NCI-H2029 treated with DMSO at 0.1 percent for 48 hours (cell line): ENCODE data around the gene TSPAN9.

Experiments
- DNase-seq: peaks from one replicate; lab custom pipeline; 2025; lab: John Stamatoyannopoulos, UW

TSPAN9 gene

DNA sequence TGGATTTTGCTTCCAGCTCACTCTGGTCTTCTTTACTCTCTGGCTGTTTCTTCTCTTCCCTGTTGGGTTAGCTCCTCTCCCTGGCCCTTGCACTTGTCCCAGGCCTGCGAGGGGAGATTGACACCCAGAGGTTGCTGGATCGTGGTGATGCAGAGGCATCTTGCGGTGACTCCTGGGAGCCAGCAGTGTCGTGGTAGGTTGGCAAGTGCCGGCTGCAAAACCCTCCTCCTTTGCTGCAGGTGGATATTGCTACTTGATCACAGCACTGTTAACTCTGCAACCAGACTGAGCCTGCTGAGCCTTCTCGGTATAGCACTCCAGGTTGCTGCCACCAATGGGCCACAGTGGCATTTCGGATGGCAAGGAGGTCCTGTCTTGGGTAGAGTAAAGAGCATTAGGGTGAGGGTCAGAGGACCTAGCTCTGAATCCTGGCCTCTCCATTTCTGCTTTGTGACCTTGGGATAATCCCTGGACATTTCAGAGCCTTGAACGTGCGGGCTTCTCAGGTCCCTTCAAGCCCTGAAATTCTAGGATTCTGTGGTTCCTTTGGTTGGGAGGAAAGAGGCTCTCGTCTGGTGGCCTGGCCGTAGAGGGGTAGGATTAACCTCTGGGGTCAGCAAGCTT is 87.4 kb downstream of the TSPAN9 start:
- DNase-seq: no peak

DNA sequence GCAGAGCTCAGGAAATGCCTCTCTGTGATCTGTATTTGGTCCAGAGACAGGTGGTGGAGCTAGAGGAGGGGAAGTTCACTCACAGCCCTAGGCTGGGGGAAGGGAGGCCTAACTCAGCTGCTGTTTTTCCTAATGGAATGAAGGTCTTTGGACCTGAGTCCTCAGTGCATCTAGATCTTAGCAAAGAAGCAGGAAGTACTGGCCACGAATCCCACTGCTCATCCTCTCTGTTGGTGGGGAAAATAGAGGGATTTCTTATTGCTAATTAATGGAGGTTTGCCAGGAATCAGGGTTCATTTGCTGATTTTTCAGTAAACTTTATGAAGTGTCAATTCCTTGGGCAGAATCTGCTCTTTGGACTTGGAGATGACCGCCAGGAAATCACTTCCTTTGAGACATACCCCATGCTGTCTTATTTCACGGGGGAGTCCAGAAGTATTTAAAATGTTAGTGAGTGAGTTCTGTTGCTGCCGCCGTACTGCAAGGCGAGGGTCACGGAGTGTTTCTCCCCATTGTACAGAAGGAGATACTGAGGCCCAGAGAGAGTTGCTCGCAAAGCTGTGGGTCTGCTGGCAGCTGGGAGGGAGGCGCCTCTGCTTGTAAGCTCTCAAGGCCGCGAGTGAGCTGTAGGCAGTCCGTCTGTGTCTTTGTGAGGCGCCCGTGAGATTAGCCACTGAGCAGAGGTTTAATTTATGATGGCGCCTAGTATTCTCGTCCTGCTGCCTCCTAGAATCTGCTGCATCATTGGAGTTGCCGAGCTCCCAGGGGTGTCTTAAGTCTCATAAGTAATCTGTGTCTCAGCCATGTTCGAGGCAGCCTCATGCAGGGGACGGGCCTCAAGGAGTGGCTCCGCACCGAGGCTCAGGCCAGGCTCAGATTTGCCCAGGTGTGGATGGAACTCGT is 88.2 kb downstream of the TSPAN9 start:
- DNase-seq: peak; percentile 5

DNA sequence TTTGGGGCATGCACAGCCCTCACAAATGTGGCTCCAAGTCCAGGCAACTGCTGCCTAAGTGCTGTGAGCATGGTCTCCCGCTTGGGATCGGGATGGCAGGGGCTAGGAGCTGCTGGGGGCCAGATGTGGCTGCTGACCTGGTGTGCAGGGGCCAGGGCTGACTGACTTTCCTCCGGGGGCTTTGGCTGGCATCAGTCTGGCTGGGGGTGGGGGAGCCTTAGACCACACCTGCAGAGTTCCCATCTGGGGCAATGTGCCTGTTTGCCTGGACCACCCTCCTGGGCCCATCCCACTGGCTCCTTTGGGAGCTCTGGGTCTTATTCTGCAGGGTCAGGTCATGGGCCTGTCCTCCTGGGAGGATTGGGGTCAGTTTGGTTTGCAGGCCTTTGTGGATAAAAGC is 90.5 kb downstream of the TSPAN9 start:
- DNase-seq: no peak

DNA sequence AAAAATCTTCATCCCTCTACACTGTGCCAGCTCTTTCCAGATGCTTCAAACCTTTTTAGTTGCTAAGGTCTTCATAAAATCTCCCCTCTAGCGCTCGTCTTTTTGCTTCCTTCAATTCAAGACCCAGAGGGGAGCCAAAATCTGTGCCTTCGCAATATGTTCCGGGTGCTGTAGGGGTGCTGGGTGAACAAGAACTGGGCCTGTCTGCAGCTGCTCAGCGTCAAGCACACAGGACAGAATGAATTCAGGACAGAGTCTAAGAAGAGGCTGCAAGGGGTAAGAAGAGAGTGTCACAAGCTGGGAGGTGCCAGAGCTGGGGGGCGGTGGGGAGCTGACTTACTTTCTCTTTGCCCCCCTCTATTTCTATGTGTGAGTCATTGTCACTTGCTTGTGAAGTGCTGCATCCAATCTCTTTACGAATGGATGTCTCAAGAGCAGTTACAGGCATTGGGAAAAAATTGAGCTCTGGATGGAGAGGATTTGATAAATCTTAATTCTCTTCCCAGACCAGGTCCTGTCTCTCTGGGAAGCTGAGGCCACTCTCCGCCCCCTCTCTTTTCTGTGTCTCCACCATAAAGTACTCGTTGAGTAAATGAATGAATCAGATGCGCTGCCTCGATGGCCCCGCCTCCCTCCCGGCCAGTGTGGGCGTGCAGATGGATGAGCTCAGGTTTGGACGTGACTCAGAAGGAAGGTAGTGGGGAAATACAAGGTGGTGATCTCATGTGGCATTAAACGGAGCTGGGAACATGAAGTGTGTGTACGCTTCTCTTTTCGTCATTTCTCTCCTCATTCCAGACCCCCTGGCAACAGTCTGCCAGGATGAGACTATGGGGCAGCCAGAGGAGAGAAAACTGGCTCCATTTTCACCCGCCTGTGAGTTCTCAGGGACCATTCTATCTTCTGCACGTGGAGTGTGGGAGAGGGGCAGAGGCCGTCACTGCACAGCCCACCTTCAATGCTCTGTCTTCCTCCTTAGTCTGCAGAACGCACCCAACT is 91.3 kb downstream of the TSPAN9 start:
- peak; percentile 54 for DNase-seq

DNA sequence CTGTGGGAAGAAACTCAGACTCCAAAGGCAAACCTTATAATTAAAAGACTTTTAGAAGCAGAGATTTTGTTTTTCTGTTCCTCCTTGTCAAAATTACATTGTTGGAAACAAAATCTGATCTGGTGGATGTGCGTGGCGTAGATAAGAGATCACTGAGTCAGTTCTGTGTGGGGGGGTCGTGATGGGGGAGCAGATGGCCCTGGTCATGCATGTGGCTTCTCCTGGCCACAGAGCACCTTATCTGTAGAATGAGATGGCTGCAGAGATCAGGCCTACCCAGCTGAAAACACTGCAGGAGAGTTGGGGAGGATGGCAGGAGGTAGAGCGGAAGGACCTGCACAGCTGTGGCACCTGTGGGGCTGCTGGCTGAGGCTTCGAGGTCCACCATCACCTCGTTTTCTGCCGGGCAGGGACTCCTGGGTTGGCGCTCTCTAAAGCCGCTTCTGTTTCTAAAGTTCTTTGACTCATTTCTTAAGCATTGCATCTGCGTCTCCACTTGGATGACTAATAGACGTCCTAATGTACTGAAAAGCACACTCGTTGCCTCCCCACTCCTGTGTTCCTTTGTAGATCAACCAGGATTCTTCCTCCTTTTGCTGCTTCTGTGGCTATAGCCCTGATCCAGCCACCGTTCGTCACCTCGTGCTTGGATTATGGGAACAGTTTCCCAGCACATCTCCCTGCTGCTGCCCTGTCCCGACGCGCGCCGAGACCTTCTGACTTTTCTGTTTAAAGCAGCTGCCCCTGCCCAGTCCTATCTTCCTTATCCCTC is 93.4 kb downstream of the TSPAN9 start:
- DNase-seq: no peak

DNA sequence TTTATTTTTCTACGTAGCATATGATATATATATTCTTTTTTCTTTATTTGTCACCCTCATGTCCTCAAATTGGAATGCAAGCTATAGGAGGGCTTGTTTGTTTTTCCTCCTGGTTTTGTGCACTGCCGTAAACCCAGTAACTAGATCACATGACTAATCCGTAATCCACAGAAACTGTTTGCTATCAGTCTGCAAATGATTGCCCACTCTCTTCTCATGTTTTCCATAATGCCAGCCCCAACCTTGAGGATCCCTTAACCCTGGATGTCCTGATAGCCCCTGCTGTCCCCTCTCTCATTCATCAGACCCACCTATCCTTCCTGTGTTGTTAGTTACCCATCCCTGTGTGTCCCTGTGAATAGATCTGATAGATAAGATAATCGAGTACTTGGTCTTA is 94.0 kb downstream of the TSPAN9 start:
- DNase-seq: no peak

DNA sequence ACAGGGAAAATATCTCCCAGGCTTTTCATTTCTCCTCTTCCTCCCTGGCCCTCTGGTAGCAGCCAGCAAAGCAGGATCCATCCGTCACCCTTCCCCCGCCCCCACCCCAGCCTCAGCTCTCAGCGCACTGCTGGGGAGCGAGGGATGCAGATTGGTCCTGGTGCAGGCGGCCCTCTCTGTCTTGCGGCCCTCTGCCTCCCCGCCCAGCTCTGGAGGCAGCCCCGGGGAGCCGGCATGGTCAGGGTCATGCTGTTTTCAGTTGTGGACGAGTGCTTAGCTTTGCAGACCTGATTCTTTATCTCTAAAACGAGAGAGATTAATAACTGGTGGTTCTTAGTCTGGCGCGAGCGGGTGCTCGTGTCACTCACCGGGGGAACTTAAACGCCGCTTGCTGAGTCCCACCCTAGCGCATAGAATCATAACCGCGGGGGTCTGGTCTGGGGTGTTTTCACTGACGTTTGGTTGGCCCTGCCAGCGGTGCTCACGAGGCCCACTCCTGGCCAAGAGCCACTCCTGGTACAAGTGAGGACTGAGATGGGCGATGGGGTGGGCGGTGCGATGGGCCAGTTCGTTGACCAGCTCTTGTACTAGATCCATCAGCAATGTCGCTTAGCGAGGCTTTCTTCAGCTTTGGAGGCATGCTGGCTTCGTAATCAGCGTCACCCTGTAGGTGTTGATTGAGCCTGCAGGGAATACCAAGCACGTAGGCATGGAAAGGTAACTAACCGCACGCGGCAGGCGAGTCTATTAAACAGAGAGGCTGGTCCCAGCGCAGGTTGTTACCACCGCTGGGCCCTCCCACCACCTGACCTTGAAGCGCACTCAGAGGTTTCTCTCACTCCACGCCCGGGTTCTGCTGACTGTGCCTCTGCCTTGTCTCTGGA is 95.2 kb downstream of the TSPAN9 start:
- DNase-seq: no peak

DNA sequence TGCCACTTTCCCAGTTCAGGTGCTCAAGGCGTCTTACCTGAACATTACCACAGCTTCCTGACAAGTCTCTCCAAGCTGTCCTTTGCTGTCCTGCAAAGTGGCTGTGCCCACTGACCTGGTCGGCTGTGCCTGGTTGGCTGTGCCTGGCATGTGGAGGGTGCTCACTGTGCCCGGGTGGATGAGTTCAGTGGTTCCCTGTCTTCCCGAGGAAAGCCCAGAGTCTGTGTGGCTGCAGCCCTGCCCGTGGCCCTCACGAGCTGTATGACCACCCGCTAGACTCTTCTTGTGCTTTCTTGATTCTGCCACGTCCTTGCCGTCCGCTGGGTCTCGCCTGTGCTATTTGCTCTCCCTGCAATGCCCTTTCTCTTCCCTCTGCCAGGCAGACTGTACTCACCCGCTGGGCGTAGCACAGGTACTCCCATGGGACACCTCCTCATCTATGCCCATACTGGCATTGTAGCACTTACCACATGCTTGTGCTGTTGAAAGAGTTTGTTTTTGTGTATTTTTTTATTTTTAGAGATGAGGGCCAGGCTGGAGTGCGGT is 95.9 kb downstream of the TSPAN9 start:
- no peak for DNase-seq

DNA sequence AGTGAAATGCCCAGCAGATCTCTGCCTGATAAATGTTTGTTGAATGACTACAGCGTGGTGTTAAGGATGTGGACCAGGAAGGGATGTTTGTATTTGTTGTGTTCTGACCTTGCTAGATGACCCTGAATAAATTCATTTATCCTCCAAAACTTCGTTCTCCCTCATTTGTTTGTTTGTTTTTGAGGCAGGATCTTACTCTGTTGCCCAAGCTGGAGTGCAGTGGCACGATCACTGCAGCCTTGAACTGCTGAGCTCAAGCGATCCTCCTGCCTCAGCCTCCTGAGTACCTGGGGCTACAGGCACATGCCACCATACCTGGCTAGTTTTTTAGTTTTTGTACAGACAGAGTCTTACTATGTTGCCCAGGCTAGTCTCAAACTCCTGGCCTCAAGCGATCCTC is 96.7 kb downstream of the TSPAN9 start:
- no peak for DNase-seq

DNA sequence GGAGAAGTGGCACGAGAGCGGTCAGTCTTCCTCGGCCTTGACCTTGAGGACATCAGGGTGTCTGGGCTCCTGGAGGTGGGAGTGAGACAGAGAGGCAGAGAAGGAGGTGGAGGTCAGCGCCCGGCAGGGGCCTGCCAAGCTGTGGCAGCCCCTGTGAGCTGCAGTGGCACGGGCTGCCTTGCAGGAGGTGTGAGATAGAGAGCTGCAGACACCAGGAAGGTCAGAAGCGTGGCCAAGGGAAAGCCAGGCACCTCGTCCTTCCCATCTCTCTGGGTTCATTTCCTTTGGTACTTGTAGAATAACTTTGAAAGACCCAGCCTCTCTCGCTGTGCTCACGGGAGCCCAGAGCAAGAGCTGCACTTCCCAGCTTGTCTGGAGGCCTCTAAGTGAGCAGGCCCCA is 98.1 kb downstream of the TSPAN9 start:
- no peak for DNase-seq

DNA sequence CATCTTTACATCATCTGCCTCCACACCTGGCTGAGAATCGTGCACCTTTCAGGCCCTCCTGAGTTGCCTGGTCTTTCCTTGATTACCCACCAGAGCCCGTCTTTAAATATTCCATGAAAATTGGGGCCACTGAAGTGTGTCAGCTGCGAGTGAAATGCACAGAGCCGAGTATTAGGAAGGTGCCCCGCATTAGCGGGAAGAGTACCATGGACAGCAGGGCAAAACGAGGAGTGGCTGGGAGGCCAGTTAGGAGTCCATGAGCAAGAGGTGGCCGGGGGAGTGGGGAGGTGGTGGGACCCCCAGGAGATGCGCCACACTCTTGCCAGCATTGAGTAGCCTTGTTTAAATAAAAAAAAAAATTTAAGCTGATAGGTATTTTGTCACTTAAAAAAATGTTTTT is 99.6 kb downstream of the TSPAN9 start:
- no peak for DNase-seq

DNA sequence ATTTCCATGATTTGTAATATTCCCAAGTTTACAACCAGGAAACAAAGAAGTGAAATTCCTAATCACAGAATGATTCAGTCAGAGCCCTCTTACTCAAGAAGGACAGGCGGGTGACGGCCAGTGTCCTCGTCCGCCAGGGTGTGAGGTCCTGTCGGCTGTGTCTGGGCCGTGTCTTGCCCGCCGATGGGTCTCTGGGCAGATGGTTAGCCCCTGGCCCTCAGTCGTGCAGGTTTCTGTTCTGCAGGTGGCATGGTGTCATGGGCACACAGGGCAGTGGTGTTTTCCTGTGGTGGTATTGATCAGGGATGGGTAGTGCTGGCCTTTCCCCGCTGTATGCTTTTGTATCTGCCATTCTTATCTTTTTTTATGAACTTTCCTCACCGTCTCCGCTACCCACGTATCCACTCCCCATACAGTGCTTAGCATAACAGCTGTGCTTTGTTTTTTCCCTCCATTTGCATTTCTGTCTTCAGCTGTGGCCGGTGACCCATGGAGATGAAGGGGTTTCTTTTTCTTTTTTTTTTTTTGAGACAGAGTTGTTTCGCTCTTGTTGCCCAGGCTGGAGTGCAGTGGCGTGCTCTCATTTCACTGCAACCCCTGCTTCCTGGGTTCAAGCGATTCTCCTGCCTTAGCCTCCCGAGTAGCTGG is 100.7 kb downstream of the TSPAN9 start:
- DNase-seq: no peak

DNA sequence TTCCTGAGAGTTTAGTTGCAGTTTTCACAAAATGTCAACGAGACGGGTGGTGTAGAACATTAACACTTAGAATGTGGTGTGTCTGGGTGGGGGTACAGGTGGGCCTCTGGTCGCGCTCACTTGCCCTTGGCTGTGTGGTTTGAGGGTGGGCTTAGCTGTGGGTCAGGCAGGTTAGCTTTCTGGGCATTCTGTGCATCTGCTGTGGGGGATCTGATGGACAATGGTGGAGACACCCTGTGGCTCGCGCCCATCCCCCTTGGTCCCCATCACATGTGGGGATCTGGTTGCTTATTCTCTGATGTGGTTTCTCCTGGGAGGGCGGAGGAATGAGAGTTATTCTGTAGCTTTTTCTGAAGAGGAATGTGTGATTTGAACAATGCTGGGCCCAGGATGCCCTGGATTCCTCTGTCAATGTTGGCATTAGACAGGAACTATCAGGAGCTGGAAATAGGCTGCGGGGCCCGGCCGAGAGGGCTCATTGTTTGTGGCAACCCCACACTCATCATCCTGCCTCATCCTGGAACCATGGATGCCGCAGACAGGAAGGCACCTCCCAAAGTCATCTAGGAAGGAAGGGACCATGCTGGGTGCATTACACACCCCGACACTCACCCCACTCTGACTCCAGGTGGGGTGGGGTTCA is 101.6 kb downstream of the TSPAN9 start:
- DNase-seq: no peak

DNA sequence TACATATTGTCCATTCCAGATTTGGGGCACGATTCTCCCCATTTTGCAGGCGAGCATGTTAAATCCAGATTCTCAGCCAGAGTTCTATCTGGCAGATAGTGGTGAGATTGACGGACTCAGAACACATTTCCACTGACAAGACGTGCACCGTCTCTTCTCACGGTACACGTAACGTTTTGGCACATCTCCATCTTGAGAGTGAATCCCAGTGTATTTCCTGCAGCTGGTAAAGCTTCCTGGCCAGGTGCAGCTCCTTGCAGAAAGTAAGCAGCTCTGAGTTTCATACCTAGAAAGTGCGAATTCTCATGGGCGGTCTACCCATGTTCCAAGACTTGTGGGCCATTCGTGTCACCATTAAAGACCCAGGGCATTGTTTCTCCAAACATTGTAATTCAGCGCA is 102.6 kb downstream of the TSPAN9 start:
- peak; percentile 44 for DNase-seq

DNA sequence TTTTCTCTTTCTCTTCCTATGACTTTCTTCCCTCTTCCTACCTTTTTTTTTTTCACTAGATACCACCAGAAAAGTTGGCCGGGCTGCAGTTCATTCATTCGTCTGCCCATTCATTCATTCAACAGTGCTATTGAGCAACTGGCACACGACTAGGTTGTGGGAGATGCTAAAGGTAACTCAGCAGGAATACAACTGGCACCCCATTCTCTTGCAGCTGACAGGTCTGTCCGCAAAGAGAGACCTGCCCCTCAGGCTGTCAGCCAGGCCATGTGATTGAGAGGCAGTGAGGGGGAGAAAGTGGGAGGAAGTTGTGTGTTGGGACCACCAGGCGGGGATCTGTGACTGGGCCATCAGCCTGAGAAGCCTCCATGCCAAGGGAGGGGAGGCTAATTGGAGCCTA is 105.2 kb downstream of the TSPAN9 start:
- no peak for DNase-seq

DNA sequence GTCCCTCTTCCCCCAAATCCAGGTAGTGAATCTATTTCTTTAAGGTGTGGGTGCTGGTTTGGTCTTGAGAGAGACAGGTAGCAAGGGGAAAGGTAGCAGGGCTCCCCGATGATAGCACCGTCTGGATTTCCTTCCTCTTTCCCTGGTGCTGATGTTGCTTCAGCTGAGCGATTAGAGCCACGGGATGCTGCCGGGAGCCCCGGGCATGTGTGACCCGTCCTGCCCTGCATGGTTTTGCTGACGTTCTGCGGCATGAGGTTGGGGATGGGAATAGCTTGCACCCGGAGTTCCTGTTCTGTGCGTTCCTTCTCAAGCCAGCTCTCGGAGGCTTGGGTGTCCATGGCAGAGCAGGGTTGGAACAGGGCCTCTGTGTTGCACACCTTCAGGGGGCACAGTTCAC is 107.3 kb downstream of the TSPAN9 start:
- no peak for DNase-seq

DNA sequence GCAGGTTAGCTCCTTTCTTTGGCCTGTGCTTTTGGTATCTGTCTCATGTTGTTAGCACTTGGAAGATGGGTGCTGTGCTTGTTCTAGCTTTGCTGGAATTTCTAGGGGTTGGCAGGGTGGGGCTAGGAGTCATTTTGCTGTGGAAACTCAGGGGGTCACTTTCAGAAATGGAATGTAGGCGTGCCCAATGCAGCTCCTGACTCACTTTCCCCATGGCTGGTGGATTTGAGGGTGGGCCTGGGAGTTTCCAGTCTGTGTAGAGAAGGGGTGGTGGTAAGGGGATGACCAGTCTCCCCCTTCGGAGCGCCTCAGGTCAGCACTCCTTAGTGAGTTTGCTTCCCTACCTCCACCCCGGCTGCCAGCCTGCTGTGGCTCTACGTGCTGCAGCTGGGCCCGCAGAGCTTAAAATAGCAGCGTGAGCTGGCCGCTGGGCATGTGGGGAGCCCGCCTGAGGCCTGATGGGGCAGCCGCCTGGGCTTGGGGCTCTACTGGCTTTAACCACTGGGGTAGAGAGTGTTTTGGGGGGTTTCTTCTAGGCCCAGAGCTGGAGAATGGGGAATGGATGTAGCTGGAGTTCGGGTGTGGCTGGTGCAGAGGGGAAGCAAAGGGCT is 108.2 kb downstream of the TSPAN9 start:
- no peak for DNase-seq

DNA sequence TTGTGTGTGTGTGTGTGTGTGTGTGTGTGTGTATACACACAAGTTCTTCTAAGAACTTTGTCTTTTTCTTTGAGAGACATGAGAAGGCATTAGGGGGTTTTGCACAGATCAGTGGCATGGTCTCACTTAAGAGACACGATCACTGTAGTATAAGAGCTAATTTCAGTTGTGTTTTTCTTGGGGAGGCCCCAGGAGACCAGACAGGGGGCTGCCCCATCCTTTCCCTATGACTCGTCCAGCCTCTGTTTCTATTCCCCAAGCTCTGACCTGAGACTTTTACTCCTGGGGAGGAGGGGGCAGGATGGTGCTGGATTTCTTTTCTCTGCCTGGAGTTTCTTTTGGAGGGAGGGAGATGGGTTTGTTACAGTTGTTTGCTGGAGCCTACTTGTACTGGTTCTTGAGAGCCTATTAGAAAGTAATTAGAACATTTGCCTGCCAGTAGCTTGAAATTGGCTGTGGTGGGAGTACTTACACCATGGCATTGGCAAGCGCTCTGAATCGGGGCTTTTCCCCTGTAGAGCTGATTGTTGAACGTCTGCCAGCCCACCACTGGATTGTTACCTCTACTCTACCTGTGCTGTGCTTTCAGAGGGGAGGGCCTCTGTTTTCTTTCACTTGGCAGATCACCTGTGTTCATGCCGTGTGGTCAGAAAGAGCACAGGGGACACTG is 109.5 kb downstream of the TSPAN9 start:
- peak; percentile 85 for DNase-seq
